Measurements from ENCODE around the gene COL10A1. TPM values are rescaled to one million over a fixed set of nuclear protein-coding genes. Genes with fewer than 3 reads are reported as not detected.
"Not testable (repeated sequence)": the region's sequence is repeated elsewhere in the genome, so short reads cannot be mapped to it uniquely, and the experiment has no call there.

Gene COL10A1
- total RNA-seq, 1 donor from 2014 or later = 0.09 TPM

DNA sequence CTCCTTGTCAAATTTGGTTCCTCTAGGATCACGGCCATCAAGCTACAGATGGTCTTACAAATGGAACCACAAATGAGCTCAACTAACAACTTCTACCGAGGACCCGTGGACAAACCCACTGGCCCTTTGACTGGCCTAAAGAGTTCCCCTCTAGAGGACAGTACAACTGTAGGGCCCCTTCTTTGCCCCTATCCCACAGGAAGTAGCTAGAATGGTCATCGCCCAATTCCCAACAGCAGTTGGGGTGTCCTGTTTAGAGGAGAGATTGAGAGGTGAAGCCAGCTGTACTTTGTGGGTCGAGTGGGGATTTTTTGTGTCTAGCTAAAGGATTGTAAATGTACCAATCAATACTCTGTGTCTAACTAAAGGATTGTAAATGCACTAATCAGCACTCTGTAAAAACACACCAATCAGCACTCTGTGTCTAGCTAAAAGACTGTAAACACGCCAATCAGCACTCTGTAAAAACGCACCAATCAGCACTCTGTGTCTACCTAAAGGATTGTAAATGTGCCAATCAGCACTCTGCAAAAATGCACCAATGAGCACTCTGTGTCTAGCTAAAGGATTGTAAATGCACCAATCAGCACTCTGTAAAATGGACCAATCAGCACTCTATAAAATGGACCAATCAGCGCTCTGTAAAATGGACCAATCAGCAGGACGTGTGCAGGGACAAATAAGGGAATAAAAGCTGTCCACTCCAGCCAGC lies 29.7 kb downstream of the COL10A1 start:
- DNase-seq (ENCODE audit: low spot score); intact Hi-C loops (cut with DNase I); ATAC-seq: not testable (repeated sequence)

DNA sequence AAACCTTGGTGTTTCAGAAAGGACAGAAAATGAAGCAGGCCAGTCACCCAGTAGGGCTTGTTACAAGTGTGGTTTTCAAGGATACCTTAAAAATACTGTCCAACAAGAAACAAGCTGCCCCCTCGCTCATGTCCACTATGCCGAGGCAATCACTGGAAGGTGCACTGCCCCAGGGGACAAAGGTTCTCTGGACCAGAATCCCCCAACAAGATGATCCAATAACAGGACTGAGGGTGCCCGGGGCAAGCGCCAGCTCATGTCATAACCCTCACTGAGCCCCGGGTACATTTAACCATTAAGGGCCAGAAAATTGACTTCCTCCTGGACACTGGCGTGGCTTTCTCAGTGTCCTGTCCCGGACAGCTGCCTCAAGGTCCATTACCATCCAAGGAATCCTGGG lies 31.9 kb downstream of the COL10A1 start:
- ATAC-seq = no peak
- no peak for DNase-seq (ENCODE audit: low spot score)
- intact Hi-C loops (cut with DNase I) = no loop called here

DNA sequence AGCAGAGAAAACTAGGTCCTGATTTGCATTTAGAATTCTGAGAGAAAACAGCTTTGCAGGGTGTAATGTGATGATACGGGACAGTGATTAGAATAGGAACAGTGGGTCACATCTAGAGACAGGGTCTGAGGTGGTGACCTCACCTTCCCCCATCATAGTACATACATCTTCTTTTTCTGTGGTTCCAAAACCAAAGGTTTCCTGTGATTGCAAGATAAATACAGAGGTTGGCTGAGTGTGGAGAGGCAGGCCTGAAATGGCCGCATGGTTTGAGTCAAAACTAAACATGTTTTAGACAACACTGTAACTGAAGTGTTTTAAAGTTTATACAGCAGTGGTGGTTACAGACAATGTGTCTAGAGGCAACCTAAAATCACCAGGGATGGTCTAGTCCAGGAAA lies 35.7 kb downstream of the COL10A1 start:
- ATAC-seq (no peak), DNase-seq (ENCODE audit: low spot score) (no peak)
- intact Hi-C loops (cut with DNase I) = no loop called here

DNA sequence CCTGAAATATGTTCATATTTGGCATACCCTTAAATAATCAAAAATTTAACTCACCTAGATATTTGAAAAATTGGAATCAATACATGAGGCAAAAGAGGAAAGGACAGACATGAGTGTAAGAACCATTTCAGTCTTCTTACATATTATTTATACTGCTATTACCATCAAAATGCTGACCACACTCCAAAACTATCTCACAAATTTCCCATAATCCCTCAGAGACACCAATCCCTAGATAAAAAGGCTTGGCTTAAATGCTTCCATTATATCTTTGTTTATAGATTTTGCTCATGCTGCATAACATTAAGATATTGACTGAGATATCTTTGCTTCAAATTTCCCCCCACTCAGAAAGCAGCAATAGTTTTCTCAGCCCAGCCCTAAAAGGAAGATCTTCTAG lies 37.0 kb downstream of the COL10A1 start:
- no peak for DNase-seq (ENCODE audit: low spot score)
- intact Hi-C loops (cut with DNase I) = no loop called here

DNA sequence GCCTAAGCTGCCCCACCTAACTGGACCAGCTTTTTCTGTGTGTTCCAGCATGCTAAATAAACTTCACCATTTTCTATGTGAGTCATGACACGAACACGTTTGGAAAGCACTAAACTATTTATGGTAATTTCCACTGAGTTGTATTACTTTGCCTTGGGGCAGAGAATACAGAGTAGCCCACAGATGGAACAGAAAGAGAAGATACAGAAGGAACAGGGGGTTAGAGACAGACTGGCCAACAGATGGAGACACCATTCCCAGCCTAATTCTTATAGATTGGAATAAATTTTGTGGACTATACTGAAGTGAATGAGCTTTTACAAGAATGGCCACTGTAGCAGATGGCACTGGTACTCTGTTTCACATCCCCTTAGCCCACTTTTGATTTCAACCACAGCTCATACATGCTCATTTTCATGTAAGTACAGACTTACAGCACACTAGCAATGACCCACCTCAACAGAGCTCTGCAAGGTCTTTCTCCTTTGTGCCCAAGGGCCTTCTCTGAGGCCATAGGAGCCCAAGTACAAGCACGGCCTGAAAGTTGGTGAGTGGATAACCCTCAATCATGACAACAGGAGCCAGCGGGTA lies 38.4 kb downstream of the COL10A1 start:
- intact Hi-C loops (cut with DNase I) = no loop called here
- no peak for ATAC-seq
- no peak for DNase-seq (ENCODE audit: low spot score)

More for the DNA sequence above, 37.0 kb downstream of the COL10A1 start:
- ATAC-seq = no peak

DNA sequence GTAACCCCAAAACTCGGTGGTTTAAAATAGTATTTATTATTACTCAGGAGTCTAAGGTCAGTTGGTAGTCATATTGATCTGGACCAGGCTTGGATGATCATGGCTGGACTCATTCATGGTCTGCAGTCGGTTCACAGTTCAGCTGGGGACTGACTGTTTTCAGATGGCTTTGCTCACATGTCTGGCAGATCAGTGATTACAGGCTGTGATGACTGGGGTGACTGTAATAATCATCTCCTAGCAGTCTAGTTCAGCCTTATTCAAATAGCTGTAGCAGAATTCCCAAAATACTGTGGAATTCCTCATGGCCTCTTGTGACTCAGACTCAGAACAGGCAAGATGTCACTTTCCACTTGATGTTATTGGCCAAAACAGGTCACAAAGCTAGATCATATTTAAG lies 41.6 kb downstream of the COL10A1 start:
- ATAC-seq (no peak), DNase-seq (ENCODE audit: low spot score) (no peak)
- intact Hi-C loops (cut with DNase I) = no loop called here

DNA sequence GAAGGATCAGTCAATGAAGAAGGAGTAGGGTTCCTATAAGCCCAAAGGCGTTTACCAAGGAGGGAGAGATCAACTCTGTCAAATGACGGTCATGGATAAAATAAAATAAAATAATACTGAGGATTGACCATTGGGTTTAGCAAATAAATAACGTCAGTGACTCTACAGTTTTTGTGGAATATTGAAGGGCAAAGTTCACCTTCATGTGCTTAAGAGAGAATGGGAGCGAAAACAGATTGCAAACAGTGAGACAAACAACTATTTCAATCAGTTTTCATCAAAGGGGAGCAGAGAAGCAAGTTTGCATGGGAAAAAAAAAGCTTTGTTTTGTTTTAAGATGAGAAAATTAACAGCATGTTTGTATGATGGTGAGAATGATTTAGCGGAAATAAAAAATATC lies 42.9 kb downstream of the COL10A1 start:
- ATAC-seq (no peak), DNase-seq (ENCODE audit: low spot score) (no peak)
- intact Hi-C loops (cut with DNase I) = no loop called here

DNA sequence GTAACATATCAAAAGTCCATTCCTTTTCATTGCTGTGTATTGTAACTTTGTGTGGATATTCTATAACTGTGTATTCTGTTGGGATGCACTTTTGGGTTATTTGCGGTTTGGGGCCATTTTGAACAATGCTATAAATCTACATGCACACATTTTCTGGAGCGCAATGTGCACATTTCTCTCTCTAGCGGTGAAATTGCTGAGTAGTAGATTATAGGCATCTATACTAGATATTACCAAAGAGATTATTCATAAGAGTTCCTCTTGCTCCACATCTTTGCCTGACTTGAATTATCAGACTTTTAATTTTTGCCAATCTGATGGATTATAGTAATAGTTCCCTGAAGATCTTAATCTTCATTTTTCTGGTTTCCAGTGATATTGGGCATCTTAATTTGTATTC lies 47.0 kb downstream of the COL10A1 start:
- ATAC-seq = no peak
- intact Hi-C loops (cut with DNase I) = no loop called here
- no peak for DNase-seq (ENCODE audit: low spot score)

DNA sequence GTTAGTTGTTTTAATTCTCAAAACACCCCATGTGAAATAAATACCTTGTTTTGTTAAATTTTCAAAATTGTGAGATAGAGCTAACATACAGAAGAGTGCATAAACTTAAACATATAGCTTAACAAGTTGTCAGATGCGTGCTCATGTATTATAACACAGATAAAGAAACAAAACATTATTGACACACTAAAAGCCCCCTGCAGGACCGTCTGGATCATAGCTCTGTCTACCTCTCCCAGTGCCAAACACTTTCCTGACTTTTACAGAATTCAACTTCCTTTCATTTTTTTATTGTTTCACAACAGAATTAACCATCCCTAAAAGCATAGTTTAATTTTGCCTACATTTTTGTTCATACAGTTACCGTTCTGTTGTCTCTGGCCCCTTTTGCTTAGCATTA lies 47.4 kb downstream of the COL10A1 start:
- intact Hi-C loops (cut with DNase I) = no loop called here
- no peak for ATAC-seq
- DNase-seq (ENCODE audit: low spot score) = no peak

DNA sequence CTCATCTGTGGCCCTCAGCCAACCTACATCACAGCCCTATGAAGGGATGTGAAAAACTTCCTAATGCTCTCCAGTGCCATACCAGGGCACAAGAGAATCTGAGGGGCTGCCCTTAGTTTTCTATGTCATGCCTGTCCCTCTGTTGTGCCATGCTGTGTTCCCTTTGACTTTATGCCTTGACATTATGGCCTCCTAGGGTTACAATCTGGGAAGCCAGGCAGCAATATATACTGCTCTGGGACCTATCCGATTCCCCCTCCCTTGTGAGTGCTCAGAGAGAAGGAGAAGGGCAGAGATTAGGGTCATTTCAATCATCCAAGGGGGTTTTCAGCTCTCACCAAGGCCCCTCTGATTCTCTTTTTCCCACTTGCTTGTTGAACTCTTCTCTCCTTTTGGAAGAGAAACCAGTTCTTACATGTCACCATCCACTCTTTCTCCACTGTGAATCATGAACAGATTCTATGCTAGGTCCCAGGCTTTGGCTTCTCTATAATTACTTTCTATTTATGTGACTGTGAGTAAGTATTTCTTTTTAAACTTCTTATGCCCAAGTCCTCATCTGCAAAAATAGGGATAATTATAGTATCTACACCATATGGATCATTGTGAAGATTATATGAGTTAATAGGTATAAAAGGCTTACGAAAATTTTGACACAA lies 51.1 kb downstream of the COL10A1 start:
- DNase-seq (ENCODE audit: low spot score) = no peak
- no peak for ATAC-seq
- intact Hi-C loops (cut with DNase I) = no loop called here

DNA sequence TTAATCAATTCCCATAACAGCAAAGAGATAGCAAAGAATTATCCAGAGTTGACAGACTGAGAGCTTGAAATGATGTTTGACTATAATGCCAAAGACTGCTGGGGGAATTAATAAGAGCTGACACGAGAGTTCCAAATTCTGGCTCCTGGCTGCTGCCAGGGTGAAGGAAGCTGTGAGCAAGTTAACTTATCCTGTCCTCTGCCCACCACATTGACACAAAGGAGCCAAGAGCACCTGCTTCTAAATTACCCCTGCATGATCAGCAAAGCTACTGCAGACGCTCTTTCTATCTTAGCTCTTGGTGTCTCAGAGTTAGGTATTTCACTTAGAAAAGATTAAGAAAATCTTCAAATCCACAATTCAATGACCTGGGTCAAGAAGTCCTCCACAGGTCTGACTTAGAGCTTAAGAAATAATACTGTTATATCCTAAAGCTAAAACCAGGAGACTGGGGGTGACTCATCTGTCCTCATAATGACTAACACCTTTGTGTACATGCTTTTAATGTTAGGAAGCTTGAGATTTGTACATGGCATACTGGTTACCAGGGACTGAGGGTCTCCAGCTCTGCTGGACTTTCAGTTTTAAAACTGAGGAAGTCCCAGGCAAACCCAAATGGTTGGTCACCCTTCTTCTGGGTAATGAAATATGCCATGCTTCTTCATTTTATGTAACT lies 52.0 kb downstream of the COL10A1 start:
- ATAC-seq = no peak

DNA sequence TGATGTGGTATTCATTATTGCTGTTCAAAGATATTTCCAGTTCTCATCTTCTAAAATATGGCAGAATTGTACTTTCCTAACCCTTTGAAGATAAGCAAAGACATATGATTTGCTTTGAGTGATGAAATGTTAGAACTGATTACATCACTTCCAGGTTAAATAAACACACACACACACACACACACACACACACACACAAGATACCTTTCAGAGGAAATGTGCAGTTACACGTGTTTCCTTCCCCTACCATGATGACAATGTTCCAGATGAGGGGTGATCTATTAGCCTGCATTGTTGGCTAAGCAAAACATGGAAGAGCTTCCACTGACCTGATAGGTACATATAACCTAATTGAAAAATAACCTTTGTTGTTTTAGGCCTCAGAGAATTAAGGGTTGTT lies 53.6 kb downstream of the COL10A1 start:
- ATAC-seq (no peak), DNase-seq (ENCODE audit: low spot score) (no peak)
- intact Hi-C loops (cut with DNase I) = no loop called here

More for the DNA sequence above, 52.0 kb downstream of the COL10A1 start:
- no peak for DNase-seq (ENCODE audit: low spot score)
- intact Hi-C loops (cut with DNase I) = no loop called here

DNA sequence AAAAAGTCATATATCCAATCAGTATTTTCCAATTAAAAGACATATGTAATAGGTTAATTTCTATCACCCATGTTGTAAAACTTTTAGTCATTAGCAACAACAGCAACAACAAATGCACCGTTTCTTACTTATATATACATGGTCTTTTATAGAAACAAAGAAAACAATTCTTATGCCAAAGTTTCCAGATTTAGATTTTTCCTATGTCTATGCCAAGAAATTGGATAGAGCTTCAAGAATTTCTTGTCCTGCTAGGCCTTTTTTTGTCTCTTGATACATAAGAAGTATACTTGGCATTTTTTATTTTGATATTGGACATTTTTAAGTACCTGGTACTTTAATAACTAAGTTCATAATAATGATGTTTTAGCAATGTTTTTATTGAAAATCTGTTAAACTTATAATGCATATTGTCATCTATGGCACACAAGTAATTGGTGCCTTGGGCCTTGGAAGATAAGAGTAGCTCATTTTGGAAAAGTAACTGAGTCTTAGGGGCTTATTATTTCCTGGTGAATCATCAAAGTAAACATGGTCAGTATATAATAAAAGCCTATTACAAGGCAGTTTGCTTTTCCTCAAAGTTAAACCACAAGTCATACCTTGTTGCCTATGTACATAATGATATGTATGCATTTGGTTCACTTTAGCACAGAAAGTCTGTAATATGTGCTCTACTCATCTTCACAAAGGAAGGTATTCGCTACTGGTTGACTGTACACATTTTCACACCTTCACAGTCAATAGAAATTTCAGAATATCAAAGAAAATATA lies 55.1 kb downstream of the COL10A1 start:
- ATAC-seq = no peak
- intact Hi-C loops (cut with DNase I) = no loop called here
- DNase-seq (ENCODE audit: low spot score) = no peak

DNA sequence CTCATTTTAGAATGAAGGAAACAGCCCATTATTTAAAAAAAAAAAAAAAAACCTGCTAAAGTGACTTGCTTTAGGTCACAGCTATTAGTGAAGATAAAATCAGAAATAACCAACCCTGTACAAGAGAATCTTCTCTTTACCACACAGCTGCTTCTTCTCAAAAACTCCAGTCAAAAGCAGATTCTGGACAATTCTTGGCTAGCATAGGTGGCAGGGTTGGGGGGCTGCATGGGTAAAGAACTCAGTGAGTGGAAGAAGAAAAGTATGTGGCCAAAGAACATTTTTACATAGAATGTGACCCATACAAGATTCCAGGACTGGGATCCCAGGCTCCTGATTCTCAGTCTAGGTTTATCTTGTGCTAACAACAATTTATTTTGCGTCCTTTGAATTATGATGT lies 55.8 kb downstream of the COL10A1 start:
- no peak for DNase-seq (ENCODE audit: low spot score)
- ATAC-seq = no peak
- intact Hi-C loops (cut with DNase I) = no loop called here

Other genes starting within 250 kb of the COL10A1 start
- 0.85 TPM for gene FRK, start 65.2 kb downstream of the COL10A1 start, total RNA-seq
- 21.5 TPM for gene NT5DC1, start 25.3 kb downstream of the COL10A1 start, total RNA-seq
- gene TSPYL4, start 127.9 kb upstream of the COL10A1 start, total RNA-seq = 26.5 TPM
- 71.8 TPM for gene TSPYL1, start 153.8 kb upstream of the COL10A1 start, total RNA-seq
- gene DSE, start 244.8 kb upstream of the COL10A1 start, total RNA-seq = 82.7 TPM

Data from sciatic nerve (tissue), 2 donors.